K562 (cell line): Measurements from ENCODE around the gene CRYM.

Experiments
- BCOR ChIP-seq: fragments of 450-650 bp; IDR thresholded peaks from 2 replicates; pipeline ENCODE4 v1.6.1; 2016
- CREB1 ChIP-seq, 2 experiments: sonication (generic) in 1 of 2; formaldehyde crosslinking in 1 of 2; IDR thresholded peaks; 2 replicates each; pipeline versions ENCODE4 v1.6.1 to v1.8.0; 2012 to 2022; ENCODE audit warnings: inconsistent platforms in 1 of 2, mild to moderate bottlenecking in 1 of 2, missing genetic modification reagents in 1 of 2, moderate library complexity in 1 of 2
- EZH2 ChIP-seq: IDR thresholded peaks from 2 replicates; pipeline ENCODE4 v1.6.1; 2012; ENCODE audit warnings: low read depth, mild to moderate bottlenecking, inconsistent platforms, low read length, borderline replicate concordance
- NFXL1 ChIP-seq: fragments of 450-650 bp; formaldehyde crosslinking; IDR thresholded peaks from 2 replicates; pipeline ENCODE4 v1.4.0; 2021; ENCODE audit warnings: mild to moderate bottlenecking
- PHB2 ChIP-seq: fragments of 450-650 bp; IDR thresholded peaks from 2 replicates; pipeline ENCODE4 v1.6.1; 2017; ENCODE audit warnings: low read depth
- POLR2A ChIP-seq: fragments of 450-650 bp; conservative IDR thresholded peaks from 2 replicates; pipeline ENCODE4 v1.6.1; 2016
- SMARCE1 ChIP-seq: fragments of 450-650 bp; IDR thresholded peaks from 2 replicates; pipeline ENCODE4 v1.7.1; 2016; ENCODE audit warnings: mild to moderate bottlenecking
- TEAD4 ChIP-seq, 2 experiments: sonication (generic) in 1 of 2; formaldehyde crosslinking in 1 of 2; IDR thresholded peaks; 2 replicates each; pipeline versions ENCODE4 v1.6.1 to v1.8.0; 2012 to 2022; ENCODE audit warnings: borderline replicate concordance in 1 of 2, inconsistent platforms in 1 of 2, low read length in 1 of 2, mild to moderate bottlenecking in 1 of 2, missing genetic modification reagents in 1 of 2
- ZFP1 ChIP-seq: fragments of 450-650 bp; formaldehyde crosslinking; IDR thresholded peaks from 2 replicates; pipeline ENCODE4 v1.4.0; 2020; ENCODE audit warnings: mild to moderate bottlenecking, mixed read lengths

GRCh38 chr16:21281698-21282389 lies 3.8 kb upstream of the CRYM start:
- no peak for TF ChIP-seq POLR2A
- no peak for TF ChIP-seq CREB1 (IDR thresholded peaks at IDR 0.05)
- no peak for TF ChIP-seq CREB1 (CRISPR knock-in tag; IDR thresholded peaks at IDR 0.05)
- no peak for TF ChIP-seq SMARCE1
- TF ChIP-seq PHB2: no peak
- TF ChIP-seq TEAD4 (IDR thresholded peaks at IDR 0.05; ENCODE audit: low read length): no peak
- TF ChIP-seq TEAD4 (CRISPR knock-in tag; IDR thresholded peaks at IDR 0.05; ENCODE audit: borderline replicate concordance): no peak
- no peak for TF ChIP-seq ZFP1 (CRISPR knock-in tag)
- no peak for TF ChIP-seq BCOR
- TF ChIP-seq NFXL1 (CRISPR knock-in tag): no peak
- no peak for TF ChIP-seq EZH2
